CD4-positive, alpha-beta T cell treated with Interleukin-21 for 1 hour (primary cell): ENCODE data around the gene HEPN1.

Experiments used
- DNase-seq: peaks from one replicate; pipeline ENCODE4 v3.0.0-alpha.2; 2020

The HEPN1 gene

DNA sequence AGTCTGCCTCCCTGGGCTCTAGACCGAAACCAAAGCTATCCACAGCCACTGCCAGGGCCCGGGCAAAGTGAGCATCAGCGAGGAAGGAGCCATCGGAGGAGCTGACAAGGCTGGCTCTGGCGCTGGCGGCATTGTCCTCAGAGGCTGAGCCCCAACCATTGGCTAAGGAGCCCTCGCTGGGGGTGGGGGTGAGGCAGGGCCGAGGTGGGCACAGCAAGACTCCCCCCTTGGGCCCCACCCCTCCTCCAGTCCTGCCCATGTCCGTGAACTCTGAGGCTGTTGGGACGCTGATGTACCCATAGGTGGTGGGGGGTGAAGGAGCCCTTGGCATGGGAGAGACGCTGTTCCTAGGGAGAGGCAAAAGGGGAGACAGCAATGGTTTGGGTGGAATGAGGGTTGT lies 32.6 kb upstream of the HEPN1 start:
- DNase-seq: no peak

DNA sequence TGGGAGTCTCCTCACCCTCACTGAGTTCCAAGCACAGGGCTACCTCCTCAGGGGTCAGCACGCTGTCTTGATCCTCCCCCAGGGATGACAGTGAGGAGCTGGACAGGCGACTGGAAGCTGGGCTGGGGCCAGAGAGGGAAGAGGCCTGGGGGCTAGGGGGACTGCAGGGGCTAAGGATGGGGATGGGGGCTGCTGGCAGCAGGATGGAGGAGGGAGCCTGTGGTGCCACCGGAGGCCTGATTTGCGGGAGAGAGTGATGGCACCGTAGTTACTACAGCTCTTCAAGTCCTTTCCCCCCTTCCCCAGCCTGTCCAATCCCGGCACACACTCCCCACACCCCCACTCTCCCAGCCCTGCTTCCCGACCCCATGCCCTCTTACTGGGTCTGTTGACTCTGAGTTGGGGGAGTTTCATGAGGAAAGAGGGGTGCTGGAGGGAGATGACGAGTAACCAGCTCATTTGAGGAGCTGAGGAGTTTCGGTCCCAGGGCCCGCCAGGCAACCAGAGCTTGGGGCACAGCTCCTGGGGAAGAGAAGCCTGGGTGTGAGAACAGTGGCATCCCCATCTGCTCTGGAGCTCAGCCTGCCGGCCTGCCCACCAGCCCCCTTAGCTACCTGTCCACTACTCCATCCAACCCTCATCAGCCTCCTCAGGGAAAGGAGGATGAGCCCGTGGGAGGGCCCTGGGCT lies 31.9 kb upstream of the HEPN1 start:
- no peak for DNase-seq

DNA sequence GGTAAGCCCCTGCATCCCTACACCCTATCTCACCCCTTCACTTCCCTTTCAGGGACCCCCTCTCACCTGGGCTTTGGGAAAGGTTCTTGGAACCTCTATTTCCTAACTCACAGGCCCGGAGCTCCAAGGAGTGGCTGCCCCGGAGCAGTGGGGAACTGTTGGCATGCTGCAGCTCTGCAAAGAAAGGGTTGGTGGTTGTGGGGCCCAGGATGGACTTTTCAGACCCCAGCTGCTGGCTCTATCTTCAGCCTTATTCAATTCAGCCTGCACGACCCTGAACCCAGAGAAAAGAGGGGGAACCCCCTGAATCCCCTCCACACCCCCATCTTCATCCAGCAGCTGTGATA lies 31.4 kb upstream of the HEPN1 start:
- DNase-seq: no peak

DNA sequence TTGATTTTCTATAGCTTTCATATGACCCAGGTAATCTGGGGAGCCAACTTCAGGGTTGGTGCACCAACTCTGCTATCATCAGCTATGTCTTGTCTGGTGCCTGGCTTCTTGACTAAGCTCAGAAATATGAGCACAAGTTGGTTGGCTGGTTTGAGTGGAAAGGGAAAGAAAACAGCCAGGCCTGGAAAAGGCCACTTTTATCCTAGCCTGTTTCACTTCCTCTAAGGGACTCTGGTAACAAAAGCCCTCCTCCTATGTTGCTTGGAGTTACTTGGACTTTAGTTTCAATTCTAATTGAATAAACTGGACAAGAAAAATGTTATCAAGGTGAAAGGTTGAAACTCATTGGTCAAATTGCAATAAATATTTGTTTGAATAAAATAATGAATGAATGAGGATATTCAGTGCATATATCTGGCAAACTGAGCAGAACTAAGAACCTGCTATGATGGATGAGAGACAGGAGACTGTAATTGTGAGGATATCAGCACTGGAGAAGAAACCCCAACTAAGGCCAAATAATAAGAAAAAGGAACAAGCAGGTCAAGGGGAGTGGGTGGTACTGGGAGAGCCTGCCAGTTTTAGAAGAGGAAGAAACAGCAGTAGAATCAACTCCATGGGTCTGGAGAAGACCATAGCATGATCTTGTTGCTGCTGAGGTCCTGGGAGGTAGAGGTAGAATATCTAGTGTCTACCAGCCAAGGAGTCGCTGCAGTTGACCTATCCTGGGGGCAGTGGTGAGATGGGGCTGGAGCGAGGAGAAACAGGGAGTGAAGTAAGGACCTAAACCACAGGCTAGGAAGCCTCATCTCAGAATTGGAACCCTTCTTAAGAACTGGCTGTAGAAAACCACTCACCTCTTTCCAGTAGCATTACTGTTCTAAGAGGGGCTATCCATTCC lies 29.6 kb upstream of the HEPN1 start:
- no peak for DNase-seq

DNA sequence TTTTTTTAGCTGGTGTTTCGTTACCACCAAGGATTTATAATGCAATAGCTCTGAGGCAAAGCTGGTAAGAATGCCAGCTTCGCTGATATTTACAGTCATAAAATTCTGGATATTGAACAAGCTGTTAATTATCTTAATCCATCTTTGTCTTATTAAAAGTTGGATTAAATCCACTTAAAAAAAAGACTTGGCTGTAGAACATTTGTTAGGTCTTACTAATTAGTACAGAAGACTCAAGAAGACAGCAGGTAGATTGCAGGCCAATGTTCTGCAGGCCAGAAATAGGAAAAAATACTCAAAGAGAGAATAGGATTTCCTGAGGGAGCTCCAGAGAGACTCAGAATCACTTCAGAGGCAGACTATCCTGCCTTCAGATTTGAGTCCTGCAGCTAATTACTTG lies 28.9 kb upstream of the HEPN1 start:
- DNase-seq: no peak

DNA sequence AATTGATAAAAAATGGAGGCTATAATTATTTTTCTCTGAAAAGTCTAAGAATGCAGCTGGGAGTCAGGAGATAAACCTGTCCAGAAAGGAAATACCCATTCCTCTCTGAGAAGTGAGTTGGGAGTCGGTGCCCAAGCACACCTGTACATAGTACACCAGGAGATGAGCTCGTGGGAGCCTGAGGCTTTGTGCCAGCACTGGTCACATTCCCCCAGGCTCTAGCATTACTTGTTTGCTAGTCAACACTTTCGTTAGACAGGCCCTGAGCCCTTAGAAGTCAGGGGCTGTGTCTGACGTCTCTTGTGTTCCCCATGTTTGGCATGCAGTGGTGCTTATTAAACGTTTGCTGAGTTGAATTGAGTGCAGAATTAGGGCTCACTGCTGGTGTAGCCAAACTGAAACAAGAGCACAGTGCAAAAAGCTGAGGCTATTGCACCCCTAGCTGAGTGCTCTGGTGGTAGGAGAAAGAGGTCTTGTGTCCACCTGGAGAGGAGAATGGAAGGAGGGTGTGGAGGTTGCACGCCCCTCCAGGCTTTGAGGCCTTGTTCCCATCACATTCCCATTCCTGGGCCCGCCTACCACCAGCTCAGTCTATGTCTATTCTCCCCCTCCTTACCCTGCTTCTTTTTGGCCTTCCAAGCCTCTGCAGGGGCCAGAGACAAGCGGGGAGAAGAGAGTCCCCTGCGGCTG lies 28.2 kb upstream of the HEPN1 start:
- no peak for DNase-seq

DNA sequence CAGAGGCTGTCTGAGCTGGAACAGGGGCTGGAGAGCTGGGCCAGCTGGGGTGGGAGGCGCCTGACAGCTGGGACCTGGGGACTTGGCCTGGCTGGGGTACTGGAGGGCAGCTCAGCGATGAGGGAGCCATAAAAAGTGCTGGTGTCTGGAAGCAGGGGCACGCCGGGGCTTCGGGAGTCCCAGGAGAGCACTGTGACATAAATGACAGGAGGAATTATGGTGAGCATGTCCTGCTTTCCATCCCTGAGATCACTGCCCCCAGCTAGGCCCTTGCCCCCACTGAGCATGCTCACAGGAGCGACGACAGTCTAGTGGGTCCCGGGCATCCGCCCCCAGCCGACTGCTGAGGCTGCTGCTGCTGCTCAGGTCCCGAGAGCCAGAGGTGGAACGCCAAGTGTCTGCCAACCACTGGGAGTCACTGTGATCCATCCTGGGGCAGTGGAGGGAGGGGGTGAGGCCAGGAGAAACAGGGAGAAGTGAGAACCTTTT lies 27.6 kb upstream of the HEPN1 start:
- no peak for DNase-seq

DNA sequence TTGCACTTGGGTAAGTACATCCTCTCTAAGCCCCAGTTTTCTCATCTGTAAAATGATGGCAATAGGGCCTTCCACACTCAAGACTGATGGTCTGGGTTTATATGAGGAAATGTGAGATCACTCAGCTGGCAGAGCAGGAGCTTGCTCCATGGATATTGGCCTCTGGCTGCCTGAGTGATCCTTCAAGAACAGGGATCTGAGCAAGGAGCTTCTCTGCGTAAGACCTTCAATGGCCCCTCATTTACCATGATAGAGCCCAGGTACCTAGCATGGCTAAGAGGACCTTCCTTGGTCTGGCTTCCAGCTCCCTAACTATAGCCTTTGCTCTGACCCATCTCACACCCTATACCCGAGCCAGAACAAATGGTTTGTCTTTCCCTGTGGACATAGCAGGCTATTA lies 26.9 kb upstream of the HEPN1 start:
- DNase-seq: no peak

DNA sequence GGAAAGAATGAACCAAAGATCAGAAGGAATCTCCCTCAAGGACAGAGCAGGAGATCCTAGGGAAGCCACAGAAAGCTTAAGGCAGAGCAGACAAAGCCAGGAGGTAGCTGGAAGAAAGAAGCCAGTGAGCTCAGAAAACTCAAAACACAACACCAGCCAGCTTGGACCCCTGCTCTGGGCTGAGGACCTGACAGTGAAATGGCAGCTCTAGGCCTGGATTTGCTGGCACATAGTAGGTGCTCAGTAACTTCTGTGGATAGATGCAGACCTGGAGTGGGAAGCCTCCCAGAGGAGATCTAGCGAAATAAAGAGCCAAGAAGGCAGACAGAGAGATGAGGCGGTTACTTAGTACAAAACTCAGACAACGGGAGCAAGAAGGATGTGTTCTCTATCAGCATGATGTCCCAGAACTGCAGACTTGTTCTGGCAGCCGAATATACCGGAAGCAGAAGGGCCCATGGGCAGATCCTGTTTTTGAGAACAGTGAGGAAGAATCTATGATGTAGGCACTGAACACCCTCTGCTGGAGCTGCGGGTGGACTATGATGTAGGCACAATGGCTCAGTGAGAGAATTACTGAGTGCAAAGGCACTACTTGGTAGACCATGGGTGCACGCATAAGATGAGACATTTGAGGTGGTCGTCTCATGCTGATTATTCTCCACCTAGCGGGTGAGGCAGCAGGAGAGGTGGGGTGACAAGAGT lies 26.1 kb upstream of the HEPN1 start:
- no peak for DNase-seq

DNA sequence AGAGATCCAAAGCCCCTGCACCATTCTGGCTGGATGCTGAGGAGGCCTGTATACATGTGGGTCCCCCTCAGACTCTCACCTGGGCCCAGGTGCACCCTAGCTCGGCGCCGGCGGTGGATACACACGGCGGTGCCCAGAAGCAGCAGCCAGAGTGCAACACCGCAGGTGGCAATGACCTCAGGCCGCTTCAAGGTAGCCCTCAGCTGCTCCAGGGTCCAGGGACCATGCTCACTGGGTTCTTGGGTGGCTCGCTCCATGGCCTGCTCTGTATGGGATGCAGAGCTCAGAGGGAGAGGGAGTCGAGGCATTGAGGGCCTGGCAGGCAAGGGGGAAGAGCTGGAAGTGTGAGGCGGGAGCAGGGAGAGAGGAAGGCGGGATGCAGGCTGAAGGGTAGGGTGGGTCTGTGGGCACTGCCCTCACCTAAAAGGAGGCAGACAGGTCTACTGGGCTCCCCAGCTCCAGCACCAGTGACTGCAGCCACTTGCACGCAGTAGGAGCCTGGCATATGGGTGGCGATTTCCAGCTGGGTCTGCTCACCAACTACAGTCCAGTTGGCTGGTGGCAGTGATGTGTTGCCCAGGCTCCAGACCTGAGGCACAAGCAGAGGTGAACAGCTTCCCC lies 25.2 kb upstream of the HEPN1 start:
- DNase-seq: no peak

DNA sequence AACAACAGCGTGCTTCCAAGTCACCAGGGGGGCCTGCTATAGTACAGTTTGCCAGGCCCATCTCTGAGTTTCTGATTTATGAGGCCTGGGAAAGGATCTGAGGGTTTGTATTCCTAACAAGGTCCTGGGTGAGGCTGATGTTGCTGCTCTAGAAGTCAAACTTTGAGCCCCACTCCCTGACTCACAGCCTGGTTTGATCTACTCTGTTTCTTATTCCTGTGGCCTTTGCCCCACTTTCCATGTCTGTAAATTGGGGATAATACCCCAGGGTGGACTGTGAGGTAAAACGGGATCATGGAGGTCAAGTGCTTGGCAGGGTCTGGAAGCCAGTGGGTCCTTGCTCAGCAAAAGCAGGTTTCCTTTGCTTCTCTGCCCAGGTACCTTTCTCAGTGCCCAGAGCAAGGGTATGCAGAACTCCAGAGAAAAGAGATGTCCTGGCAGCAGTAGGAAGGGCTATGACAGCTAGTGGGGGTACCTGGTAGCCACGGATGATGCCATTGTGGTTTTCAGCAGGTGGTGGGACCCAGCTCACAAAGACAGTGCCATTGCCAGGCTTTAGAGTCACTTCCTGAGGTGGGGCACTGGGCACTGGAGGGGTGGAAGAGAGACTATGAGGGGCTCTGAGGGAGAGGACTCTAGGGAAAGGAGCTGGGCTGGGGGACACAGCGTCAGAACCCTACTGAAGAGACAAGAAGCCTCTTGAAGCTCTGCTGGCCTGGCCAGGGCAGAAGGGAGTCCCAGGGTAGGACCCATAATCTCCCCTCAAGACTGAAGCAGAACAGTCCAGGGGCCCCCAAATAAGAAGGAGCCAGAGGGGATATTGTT lies 24.2 kb upstream of the HEPN1 start:
- no peak for DNase-seq

DNA sequence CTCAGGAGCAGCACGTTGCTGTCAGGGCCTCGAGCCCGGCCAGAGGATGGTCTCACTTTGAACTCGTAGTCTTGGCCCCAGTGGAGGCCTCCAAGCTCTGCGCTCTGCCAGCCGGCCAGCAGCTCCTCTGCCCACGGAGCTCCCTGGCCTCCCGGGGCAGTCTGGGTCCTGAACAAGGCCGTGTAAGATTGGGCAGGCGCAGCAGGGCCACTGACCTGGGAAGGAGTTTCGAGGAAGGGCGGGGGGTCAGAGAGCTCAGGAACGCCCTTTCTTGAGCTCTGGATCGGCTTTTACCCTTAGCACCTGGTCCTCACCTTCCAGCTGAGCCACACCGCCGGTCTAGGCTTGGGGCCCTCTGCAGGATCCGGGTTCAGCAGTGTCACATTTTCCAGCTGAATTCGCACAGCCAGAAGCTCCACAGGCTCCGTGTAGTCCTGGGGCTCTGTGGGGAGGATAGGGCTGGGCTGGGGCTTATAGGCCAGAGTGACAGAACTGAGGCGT lies 23.5 kb upstream of the HEPN1 start:
- DNase-seq: no peak

DNA sequence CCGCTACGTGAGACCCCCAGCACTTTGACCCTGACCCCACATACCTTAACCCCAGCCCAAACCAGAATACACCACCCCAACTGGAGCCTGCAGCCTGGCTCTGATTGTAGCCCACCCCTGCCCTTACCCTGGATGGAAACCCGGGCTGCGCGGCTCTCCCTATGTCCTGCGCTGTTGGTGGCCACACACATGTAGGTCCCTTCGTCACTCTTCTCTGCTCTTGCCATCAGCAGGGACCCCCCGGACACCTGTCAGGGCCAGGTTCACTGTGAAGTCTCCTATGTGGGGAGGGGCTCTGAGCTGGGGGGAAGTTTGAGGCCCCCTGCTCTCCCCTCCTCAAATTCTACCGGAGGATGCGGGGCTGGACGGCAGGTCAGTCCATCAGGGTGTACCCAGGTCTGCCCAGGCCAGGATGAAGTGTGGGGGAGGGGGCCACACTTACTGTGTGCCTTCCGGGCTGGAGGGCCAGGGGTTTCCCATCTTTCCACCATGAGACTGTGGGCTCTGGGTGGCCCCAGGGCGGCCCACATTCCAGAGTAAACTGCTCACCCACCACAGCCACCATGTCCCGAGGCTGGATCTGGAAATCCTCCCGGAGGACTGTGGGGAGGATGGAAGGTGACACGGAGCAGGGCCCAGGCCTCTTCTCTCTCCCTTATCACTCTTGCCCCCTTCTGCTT lies 22.8 kb upstream of the HEPN1 start:
- no peak for DNase-seq

DNA sequence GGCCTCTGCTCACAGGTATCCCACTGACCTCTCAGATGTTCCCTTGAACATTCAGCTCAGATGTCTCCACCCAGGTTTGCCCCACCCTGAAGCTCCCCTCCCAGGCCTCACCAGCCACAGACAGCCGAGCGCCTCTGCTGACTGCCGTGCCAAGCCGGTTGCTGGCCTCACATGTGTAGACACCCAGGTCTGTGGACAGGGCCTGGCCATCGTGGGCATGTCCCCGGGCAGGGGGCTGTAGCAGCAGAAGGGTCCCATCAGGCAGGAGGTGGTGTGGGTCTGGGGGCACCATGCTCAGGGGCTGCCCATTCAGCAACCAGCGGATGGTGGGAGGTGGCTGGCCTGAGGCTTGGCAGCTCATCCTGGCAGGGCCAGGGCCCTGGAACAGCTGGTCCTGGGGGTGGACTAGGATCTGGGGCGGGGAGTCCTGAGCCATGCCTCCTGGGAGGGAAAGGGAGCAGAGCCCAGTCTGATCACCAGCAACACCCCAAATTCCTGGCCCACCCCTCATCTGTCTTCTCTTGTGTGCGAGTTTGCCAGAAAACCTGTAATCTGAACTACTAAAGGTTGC lies 22.1 kb upstream of the HEPN1 start:
- no peak for DNase-seq

DNA sequence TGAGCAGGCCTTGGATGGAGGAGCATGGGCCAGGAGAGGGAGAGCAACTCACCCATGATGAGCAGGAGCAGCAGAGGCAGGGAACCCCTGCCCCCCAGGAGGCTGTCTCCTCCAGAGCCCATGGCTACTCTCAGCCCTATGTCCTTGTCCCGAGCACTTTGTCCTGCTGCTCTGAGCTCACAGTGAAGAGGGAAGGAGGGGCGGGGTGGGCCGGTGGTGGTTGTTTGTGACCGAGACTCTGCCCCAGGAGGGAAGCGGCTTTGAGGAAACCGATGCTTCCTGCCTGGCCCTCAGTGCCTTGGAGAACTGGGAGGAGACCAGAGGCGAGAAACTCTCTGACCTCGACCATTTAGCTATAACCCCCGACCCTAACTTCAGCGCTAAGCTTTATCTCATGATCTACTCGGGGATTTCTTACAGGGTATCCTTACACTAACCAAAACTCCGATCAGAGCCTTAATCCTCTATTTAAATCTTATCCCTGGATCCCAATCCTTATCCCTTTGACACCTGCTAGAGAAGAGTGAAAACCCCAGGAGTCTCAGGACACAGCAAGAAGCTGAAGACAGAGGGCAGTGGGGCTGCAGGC lies 21.3 kb upstream of the HEPN1 start, which contains the start of gene ROBO4:
Gene ROBO4, minus strand, starts transcription at position 192 of the 589 bp plus-strand sequence. Its CDS starts 70 bp downstream, at position 122.
- DNase-seq: no peak

DNA sequence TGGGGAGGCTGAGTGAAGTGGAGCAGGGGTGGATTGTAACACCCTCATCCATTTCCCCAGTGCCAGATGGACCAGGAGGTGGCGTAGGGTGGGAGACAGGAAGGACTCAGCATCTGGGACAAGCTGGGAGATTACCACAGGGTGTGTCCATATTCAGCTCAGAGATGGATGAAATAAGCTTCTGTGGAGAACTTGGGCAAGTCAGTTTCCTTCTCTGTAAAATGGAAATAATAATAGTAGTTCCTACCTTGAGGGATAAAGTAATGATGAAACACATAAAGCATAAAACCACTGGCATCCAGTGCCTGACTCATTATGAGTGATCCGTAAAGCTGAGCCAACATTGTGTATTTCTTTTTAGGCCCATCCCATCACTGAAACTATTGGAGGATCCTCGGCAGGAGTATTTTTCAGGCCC lies 20.8 kb upstream of the HEPN1 start:
- no peak for DNase-seq

DNA sequence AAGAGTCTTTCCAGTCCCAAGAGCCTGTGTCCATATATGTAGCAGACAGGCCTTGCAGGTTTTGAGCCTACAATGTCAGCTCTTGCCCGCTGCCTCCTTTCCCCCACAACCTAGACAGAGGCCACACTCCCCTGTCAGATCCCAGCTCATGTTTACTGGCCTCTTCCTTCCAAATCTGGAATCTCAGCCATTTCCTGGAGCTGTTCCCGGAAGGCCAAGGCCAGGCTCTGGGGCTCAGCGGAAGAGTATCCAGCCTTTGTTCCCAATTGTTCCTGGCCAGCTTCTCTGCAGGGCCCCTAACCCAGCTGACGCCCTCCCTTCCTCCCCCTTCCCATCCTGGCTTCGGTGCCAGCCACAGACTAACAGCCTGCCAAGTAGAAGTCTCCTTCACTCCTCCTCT lies 20.3 kb upstream of the HEPN1 start:
- DNase-seq: no peak

DNA sequence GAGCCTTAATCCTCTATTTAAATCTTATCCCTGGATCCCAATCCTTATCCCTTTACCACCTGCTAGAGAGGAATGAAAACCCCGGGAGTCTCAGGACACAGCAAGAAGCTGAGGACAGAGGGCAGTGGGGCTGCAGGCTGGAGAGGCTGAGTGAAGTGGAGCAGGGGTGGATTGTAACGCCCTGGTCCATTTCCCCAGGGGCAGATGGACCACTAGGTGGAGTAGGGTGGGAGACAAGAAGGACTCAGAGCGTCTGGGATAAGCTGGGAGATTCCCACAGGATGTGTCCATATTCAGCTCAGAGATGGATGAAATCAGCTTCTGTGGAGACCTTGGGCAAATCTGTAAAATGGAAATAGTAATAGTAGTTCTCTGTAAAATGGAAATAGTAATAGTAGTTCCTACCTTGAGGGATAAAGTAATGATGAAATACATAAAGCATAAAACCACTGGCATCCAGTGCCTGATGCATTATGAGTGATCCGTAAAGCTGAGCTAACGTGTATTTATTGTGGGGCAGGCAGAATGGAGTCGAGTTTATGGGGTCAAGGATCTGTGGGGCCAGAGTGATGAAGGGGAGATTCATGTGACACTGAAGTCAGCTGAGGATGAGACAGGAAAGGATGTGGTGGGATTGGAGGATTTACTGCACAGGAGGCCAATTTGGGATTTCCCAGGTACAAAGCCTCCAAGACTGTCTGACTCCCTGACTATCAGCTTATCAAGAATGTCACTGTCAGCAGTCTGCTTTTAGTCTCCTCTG lies 19.5 kb upstream of the HEPN1 start:
- DNase-seq: no peak

DNA sequence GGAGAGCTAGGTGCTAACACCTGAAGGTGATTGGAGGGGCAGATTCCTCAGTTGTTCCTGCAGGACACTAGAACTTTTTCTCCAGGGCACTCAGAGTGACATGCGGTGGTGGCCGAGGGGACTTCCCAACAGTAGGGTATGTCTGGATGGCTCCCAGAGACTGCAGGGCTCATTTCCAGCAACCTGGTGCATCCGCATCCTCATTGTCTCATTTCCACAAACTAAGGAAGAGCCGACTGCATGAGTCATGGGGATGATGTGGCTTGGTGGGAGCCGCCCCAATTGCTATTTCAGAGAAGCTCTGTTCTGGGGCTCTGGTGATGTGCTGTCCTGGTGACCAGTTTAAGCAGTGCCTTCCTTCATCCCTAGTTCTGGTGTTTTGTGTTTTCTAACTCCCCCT lies 18.6 kb upstream of the HEPN1 start:
- no peak for DNase-seq
